ENCODE results near the gene GEMIN7. TPM values are rescaled to one million over a fixed set of nuclear protein-coding genes. Genes with fewer than 3 reads are reported as not detected.
"Not testable (repeated sequence)": the region's sequence is repeated elsewhere in the genome, so short reads cannot be mapped to it uniquely, and the experiment has no call there.

GEMIN7 gene
- polyA plus RNA-seq, 1 donor (not counting 4 experiments of a cell fraction or from before 2014, with no cell fraction given) = 23.7 TPM

GRCh38 chr19:45104658-45105349, 25.7 kb downstream of the GEMIN7 start:
- FAIRE-seq (no peak), DNase-seq (ENCODE audit: low read depth, low spot score) (no peak)
- Histone ChIP-seq H3K27me3 (ENCODE audit: control insufficient read depth, extremely low read depth, insufficient read depth, low read length) (no peaks in the 10 kb centered on the region), H3K9me1 (ENCODE audit: control insufficient read depth, extremely low read depth, insufficient read depth, low read length) (peaks cover 6% of the 10 kb centered on the region), H3K9ac (ENCODE audit: control insufficient read depth, extremely low read depth, insufficient read depth, low read length) (no peak overlapping the region), H3K4me3 (ENCODE audit: control insufficient read depth in 2 of 3, extremely low read depth in 1 of 3, insufficient read depth in 2 of 3, low read depth in 1 of 3, low read length in 3 of 3) (no peak overlapping the region), H3K27ac (ENCODE audit: control insufficient read depth, insufficient read depth, low read length) (no peak overlapping the region), H3K36me3 (ENCODE audit: control insufficient read depth in 2 of 2, extremely low read depth in 1 of 2, insufficient read depth in 2 of 2, low read length in 2 of 2) (peaks cover 2 to 4% of the 10 kb centered on the region in 2 experiments), H3K4me1 (ENCODE audit: control insufficient read depth, extremely low read depth, insufficient read depth, low read length) (peaks cover 9% of the 10 kb centered on the region), H3K9me3 (ENCODE audit: control insufficient read depth, low read depth, low read length) (no peaks in the 10 kb centered on the region), H4K20me1 (ENCODE audit: control insufficient read depth, extremely low read depth, insufficient read depth, low read length) (peaks cover 14% of the 10 kb centered on the region), H2AFZ (ENCODE audit: control insufficient read depth, low read length) (no peak overlapping the region), H3K4me2 (ENCODE audit: control insufficient read depth, extremely low read depth, insufficient read depth, low read depth, low read length) (no peak overlapping the region), H3K79me2 (ENCODE audit: control insufficient read depth, insufficient read depth, low read length) (peaks cover 85% of the 10 kb centered on the region)
- dilution Hi-C loops (cut with MboI; ENCODE audit: extremely low pct_ligation_motif_present, low sequenced_read_pairs) = no loop called here
- no peak for TF ChIP-seq CTCF (optimal IDR thresholded peaks at IDR 0.05 in 1 of 3, IDR thresholded peaks at IDR 0.05 in 1 of 3, conservative IDR thresholded peaks at IDR 0.05 in 1 of 3; ENCODE audit: extremely low read depth in 1 of 3, insufficient read depth in 2 of 3, low read length in 3 of 3)
- no peak for TF ChIP-seq EZH2 (IDR thresholded peaks at IDR 0.05; ENCODE audit: low read length)

- H4K20me1 ChIP-seq (ENCODE audit: control insufficient read depth, extremely low read depth, insufficient read depth, low read length); H3K27ac ChIP-seq (ENCODE audit: control insufficient read depth, insufficient read depth, low read length); H3K4me1 ChIP-seq (ENCODE audit: control insufficient read depth, extremely low read depth, insufficient read depth, low read length); FAIRE-seq; H3K9me1 ChIP-seq (ENCODE audit: control insufficient read depth, extremely low read depth, insufficient read depth, low read length); H2AFZ ChIP-seq (ENCODE audit: control insufficient read depth, low read length); H3K4me3 ChIP-seq (ENCODE audit: control insufficient read depth in 2 of 3, extremely low read depth in 1 of 3, insufficient read depth in 2 of 3, low read depth in 1 of 3, low read length in 3 of 3); H3K27me3 ChIP-seq (ENCODE audit: control insufficient read depth, extremely low read depth, insufficient read depth, low read length); H3K4me2 ChIP-seq (ENCODE audit: control insufficient read depth, extremely low read depth, insufficient read depth, low read depth, low read length); H3K36me3 ChIP-seq (ENCODE audit: control insufficient read depth in 2 of 2, extremely low read depth in 1 of 2, insufficient read depth in 2 of 2, low read length in 2 of 2); DNase-seq (ENCODE audit: low read depth, low spot score); H3K9ac ChIP-seq (ENCODE audit: control insufficient read depth, extremely low read depth, insufficient read depth, low read length); dilution Hi-C loops (cut with MboI; ENCODE audit: extremely low pct_ligation_motif_present, low sequenced_read_pairs); H3K9me3 ChIP-seq (ENCODE audit: control insufficient read depth, low read depth, low read length): not testable (repeated sequence)
- H3K79me2 ChIP-seq (ENCODE audit: control insufficient read depth, insufficient read depth, low read length) = peaks cover 79% of the 10 kb centered on the region
These were observed 27.3 kb downstream of the GEMIN7 start for GRCh38 chr19:45106363-45106762.
